Activated naive CD4-positive, alpha-beta T cell treated with anti-CD3 and anti-CD28 coated beads, Interleukin-2, amount 50 U/mL, for 16 hours (primary cell): Measurements from ENCODE around the gene SNPH.

Experiments
- DNase-seq: peaks from one replicate; pipeline ENCODE4 v3.0.0-alpha.2; 2020

SNPH gene

GRCh38 chr20:1265226-1265915 is 723 bp upstream of the SNPH start:
- no peak for DNase-seq

GRCh38 chr20:1265916-1266166 is 253 bp upstream of the SNPH start:
- DNase-seq = no peak

- no peak for DNase-seq
These were observed 1.1 kb downstream of the SNPH start for GRCh38 chr20:1267161-1267560.

GRCh38 chr20:1267809-1268374 is 1.8 kb downstream of the SNPH start:
- DNase-seq = no peak

GRCh38 chr20:1269235-1269634 is 3.1 kb downstream of the SNPH start:
- DNase-seq = no peak

- no peak for DNase-seq
These were observed 3.8 kb downstream of the SNPH start for GRCh38 chr20:1269850-1270249.

GRCh38 chr20:1272368-1273100 is 6.4 kb downstream of the SNPH start:
- DNase-seq = no peak

- no peak for DNase-seq
These were observed 7.3 kb downstream of the SNPH start for GRCh38 chr20:1273366-1273765.

- no peak for DNase-seq
These were observed 8.6 kb downstream of the SNPH start for GRCh38 chr20:1274485-1275311.

GRCh38 chr20:1275919-1276318 is 9.8 kb downstream of the SNPH start:
- DNase-seq = no peak

- no peak for DNase-seq
These were observed 11.6 kb downstream of the SNPH start for GRCh38 chr20:1277529-1278322.

GRCh38 chr20:1278993-1279392 is 12.9 kb downstream of the SNPH start:
- no peak for DNase-seq

GRCh38 chr20:1280195-1281102 is 14.4 kb downstream of the SNPH start:
- no peak for DNase-seq

- DNase-seq = no peak
These were observed 15.4 kb downstream of the SNPH start for GRCh38 chr20:1281279-1282057.

- DNase-seq = no peak
These were observed 16.9 kb downstream of the SNPH start for GRCh38 chr20:1282966-1283365.

- no peak for DNase-seq
These were observed 17.7 kb downstream of the SNPH start for GRCh38 chr20:1283522-1284510.

GRCh38 chr20:1286267-1287024 is 20.4 kb downstream of the SNPH start:
- no peak for DNase-seq

- no peak for DNase-seq
These were observed 21.2 kb downstream of the SNPH start for GRCh38 chr20:1287306-1287705.
